ENCODE measurements around the gene CCDC92. TPM values are rescaled to one million over a fixed set of nuclear protein-coding genes. Genes with fewer than 3 reads are reported as not detected.
"Not testable (repeated sequence)": the region's sequence is repeated elsewhere in the genome, so short reads cannot be mapped to it uniquely, and the experiment has no call there.

CCDC92 gene
- total and polyA plus RNA-seq, 9 donors, result 13.9 to 51.0 (median 34.6) TPM

DNA sequence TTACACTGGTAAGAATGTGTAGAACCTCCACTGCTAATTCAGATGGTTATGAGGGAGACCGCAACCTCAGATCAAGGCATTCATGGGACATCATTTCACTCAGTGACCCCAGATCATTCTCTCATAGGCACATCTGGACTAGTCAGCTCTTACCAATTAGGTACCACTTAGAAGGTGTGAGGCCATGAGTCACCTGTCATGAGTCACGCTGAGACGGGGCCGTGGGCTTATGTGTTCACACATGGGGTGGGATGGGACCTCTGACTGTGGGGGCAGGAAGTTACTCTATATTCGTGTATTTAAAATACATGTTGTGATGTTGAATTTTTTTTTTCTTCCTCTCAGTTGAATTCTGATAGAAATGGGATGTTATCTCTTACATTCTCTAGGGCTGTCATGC is 55.9 kb downstream of the CCDC92 start:
- WGBS, 3 donors, result 75 to 86% (median 78%) methylated on average over 5 of the region's 5 CpGs

DNA sequence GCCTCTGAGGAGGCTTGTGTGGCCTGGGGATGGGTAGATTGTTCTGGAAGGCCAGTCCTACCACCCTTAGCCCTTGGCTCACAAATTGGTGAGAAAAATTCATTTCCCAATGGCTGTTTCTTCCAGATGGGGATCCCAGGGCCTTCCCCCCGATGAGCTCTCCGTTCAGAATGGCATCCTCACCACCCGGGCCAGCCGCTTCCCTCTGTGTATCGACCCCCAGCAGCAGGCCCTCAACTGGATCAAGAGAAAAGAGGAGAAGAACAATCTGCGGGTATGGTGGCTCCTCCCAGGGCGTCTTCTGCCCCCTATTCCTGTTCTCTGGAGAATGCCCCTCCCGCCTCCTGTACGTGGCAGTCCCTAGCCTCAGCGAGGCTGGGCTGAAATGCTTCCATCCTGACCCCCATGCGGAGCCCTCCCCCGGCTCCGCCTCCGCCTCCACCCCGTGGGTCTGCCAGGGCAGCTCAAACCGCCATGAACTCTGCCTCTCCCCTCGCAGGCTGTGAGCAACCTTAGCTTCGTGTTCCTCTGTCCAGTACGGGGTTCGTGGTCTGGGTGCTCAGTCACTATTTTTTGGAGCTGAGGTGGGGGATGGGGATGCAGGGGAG is 57.8 kb downstream of the CCDC92 start:
- H3K9me3 ChIP-seq, result no peaks in the 10 kb centered on the region
- H3K36me3 ChIP-seq, result no peaks in the 10 kb centered on the region
- H3K27ac ChIP-seq, result no peak overlapping the region
- no peak overlapping the region for H3K4me3 ChIP-seq
- no peak for TF ChIP-seq EP300 (IDR thresholded peaks at IDR 0.05)
- no peak for TF ChIP-seq CTCF (IDR thresholded peaks at IDR 0.05)
- no peak for TF ChIP-seq POLR2A (IDR thresholded peaks at IDR 0.05)
- intact Hi-C loops (cut with DNase I), result no loop called here
- no peak for DNase-seq
- no peaks in the 10 kb centered on the region for H3K27me3 ChIP-seq
- no peaks in the 10 kb centered on the region for H3K4me1 ChIP-seq (ENCODE audit: insufficient read depth)
- WGBS, 3 donors, result 63 to 65% (median 64%) methylated on average over 20 of the region's 20 CpGs

More for the DNA sequence above, 55.9 kb downstream of the CCDC92 start:
- TF ChIP-seq POLR2A (IDR thresholded peaks at IDR 0.05) (no peak), EP300 (IDR thresholded peaks at IDR 0.05) (no peak), CTCF (IDR thresholded peaks at IDR 0.05) (no peak)
- no peaks in the 10 kb centered on the region for H3K27me3 ChIP-seq
- H3K9me3 ChIP-seq, result no peaks in the 10 kb centered on the region
- H3K4me1 ChIP-seq (ENCODE audit: insufficient read depth), result no peaks in the 10 kb centered on the region
- no peak overlapping the region for H3K27ac ChIP-seq
- intact Hi-C loops (cut with DNase I), result no loop called here
- H3K36me3 ChIP-seq, result no peaks in the 10 kb centered on the region
- no peak for DNase-seq
- H3K4me3 ChIP-seq, result no peak overlapping the region

GRCh38 chr12:123912415-123913380 is 59.9 kb downstream of the CCDC92 start:
- no peak for TF ChIP-seq CTCF (IDR thresholded peaks at IDR 0.05)
- TF ChIP-seq POLR2A (IDR thresholded peaks at IDR 0.05), result no peak
- TF ChIP-seq EP300 (IDR thresholded peaks at IDR 0.05), result no peak
- Histone ChIP-seq H3K36me3 (no peaks in the 10 kb centered on the region), H3K9me3 (no peaks in the 10 kb centered on the region), H3K4me3 (no peak overlapping the region), H3K4me1 (ENCODE audit: insufficient read depth) (no peaks in the 10 kb centered on the region), H3K27ac (no peak overlapping the region), H3K27me3 (no peaks in the 10 kb centered on the region)
- intact Hi-C loops (cut with DNase I), result no loop called here
- 73 to 82% (median 81%) methylated on average over 24 to 25 of the region's 25 CpGs for WGBS, 3 donors
- DNase-seq, result no peak

- H3K27ac ChIP-seq; DNase-seq; H3K4me3 ChIP-seq; H3K27me3 ChIP-seq; H3K4me1 ChIP-seq (ENCODE audit: insufficient read depth); H3K36me3 ChIP-seq; H3K9me3 ChIP-seq; intact Hi-C loops (cut with DNase I): not testable (repeated sequence)
- WGBS, 3 donors, result 65 to 67% methylated on average over 1 to 9 of the region's 9 CpGs; no CpG with 5 or more reads in 1 of the 3 donors
Measured at GRCh38 chr12:123911672-123912409, 60.8 kb downstream of the CCDC92 start.
